ENCODE results near the gene TPX2.

Gene TPX2

GRCh38 chr20:31824554-31825313, 85.6 kb downstream of the TPX2 start:
- H3K36me3 ChIP-seq (ENCODE audit: control insufficient read depth in 2 of 2, insufficient read depth in 1 of 2, low read length in 2 of 2): no peaks in the 10 kb centered on the region
- CTCF ChIA-PET: interaction anchor here (1.2 to 4.1 kb wide), 8 partner anchors 11 to 267 kb away, joined by 3 to 71 read pairs (median 24); partner anchors contain the start of genes FOXS1 and PDRG1
- H3K9me3 ChIP-seq (ENCODE audit: control insufficient read depth, insufficient read depth, low read depth, low read length): no peaks in the 10 kb centered on the region
- POLR2A ChIA-PET: interaction anchor here (1.4 kb wide), 1 partner anchor 127 kb away, joined by 5 read pairs; the partner anchor contains the start of gene PDRG1
- H3K27ac ChIP-seq (ENCODE audit: extremely low read depth, low read depth, low read length): no peak overlapping the region
- no peak for TF ChIP-seq ZNF473 (tag by site-specific recombination; IDR thresholded peaks at IDR 0.05)
- TF ChIP-seq KLF1 (tag by site-specific recombination; IDR thresholded peaks at IDR 0.05): peak; percentile 82
- 0 out of 2 replicates have a peak, but pooled peaks have one; percentile 11 for TF ChIP-seq EGR2 (tag by site-specific recombination; IDR thresholded peaks at IDR 0.05; ENCODE audit: low read depth)
- TF ChIP-seq GLIS1 (tag by site-specific recombination; IDR thresholded peaks at IDR 0.05): peak; percentile 81
- TF ChIP-seq ZFHX2 (tag by site-specific recombination; conservative IDR thresholded peaks at IDR 0.05): 0 out of 2 replicates have a peak, but pooled peaks have one; percentile 14
- TF ChIP-seq GFI1B (tag by site-specific recombination; IDR thresholded peaks at IDR 0.05): no peak
- no peaks in the 10 kb centered on the region for H3K4me1 ChIP-seq (ENCODE audit: control insufficient read depth, insufficient read depth, low read length)
- H3K4me3 ChIP-seq (ENCODE audit: low read depth, low read length): no peak overlapping the region

DNA sequence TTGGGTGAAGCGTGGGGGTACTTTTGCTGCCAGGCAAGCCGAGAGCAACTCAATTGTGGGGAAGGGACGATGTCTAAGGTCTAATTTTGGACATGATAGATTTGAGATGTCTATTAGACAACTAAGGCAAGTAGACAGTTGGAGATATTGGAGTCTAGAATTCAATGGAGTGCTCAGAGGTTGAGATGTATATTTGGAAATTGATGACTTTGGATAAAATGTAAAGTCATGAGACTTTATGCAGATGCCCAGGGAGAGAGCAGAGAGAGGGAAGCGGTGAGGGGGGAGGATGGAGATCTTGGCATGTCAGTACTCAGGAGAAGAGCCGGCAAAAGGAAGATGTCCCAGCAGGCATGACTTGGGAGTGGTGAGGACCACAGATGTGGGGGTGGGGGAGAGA, 87.0 kb downstream of the TPX2 start:
- POLR2A ChIA-PET: no interaction called here
- Histone ChIP-seq H3K36me3 (ENCODE audit: control insufficient read depth in 2 of 2, insufficient read depth in 1 of 2, low read length in 2 of 2) (no peaks in the 10 kb centered on the region), H3K4me3 (ENCODE audit: low read depth, low read length) (no peak overlapping the region), H3K27ac (ENCODE audit: extremely low read depth, low read depth, low read length) (no peak overlapping the region), H3K4me1 (ENCODE audit: control insufficient read depth, insufficient read depth, low read length) (no peaks in the 10 kb centered on the region), H3K9me3 (ENCODE audit: control insufficient read depth, insufficient read depth, low read depth, low read length) (no peaks in the 10 kb centered on the region)
- CTCF ChIA-PET: interaction anchor here (0.9 to 4.1 kb wide), 2 partner anchors 21 to 205 kb away, joined by 3 to 54 read pairs; partner anchors contain the start of gene FOXS1
- TF ChIP-seq GLI2 (tag by site-specific recombination; IDR thresholded peaks at IDR 0.05; ENCODE audit: borderline replicate concordance, low read depth) (no peak), ZNF837 (tag by site-specific recombination; IDR thresholded peaks at IDR 0.05) (no peak), ZNF398 (tag by site-specific recombination; IDR thresholded peaks at IDR 0.05) (no peak), ZNF37A (tag by site-specific recombination; IDR thresholded peaks at IDR 0.05) (no peak), ZNF660 (tag by site-specific recombination; IDR thresholded peaks at IDR 0.05) (no peak), ZNF513 (tag by site-specific recombination; IDR thresholded peaks at IDR 0.05) (no peak), ZNF843 (tag by site-specific recombination; IDR thresholded peaks at IDR 0.05) (no peak), ZNF571 (tag by site-specific recombination; IDR thresholded peaks at IDR 0.05) (no peak), ZSCAN16 (tag by site-specific recombination; IDR thresholded peaks at IDR 0.05) (no peak), ZNF174 (tag by site-specific recombination; IDR thresholded peaks at IDR 0.05) (no peak), HOXD13 (CRISPR knock-in tag; IDR thresholded peaks at IDR 0.05; ENCODE audit: borderline replicate concordance) (no peak), PATZ1 (tag by site-specific recombination; IDR thresholded peaks at IDR 0.05) (no peak), REST (tag by site-specific recombination; IDR thresholded peaks at IDR 0.05) (no peak)
- TF ChIP-seq, protein P1, sequence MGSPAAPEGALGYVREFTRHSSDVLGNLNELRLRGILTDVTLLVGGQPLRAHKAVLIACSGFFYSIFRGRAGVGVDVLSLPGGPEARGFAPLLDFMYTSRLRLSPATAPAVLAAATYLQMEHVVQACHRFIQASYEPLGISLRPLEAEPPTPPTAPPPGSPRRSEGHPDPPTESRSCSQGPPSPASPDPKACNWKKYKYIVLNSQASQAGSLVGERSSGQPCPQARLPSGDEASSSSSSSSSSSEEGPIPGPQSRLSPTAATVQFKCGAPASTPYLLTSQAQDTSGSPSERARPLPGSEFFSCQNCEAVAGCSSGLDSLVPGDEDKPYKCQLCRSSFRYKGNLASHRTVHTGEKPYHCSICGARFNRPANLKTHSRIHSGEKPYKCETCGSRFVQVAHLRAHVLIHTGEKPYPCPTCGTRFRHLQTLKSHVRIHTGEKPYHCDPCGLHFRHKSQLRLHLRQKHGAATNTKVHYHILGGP (tag by site-specific recombination; IDR thresholded peaks at IDR 0.05): no peak
- TF ChIP-seq, protein P2, sequence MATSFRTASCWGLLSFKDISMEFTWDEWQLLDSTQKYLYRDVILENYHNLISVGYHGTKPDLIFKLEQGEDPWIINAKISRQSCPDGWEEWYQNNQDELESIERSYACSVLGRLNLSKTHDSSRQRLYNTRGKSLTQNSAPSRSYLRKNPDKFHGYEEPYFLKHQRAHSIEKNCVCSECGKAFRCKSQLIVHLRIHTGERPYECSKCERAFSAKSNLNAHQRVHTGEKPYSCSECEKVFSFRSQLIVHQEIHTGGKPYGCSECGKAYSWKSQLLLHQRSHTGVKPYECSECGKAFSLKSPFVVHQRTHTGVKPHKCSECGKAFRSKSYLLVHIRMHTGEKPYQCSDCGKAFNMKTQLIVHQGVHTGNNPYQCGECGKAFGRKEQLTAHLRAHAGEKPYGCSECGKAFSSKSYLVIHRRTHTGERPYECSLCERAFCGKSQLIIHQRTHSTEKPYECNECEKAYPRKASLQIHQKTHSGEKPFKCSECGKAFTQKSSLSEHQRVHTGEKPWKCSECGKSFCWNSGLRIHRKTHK (tag by site-specific recombination; IDR thresholded peaks at IDR 0.05): no peak
